Vagina (tissue), 2 donors: ENCODE measurements around the gene ZMYND8. TPM values are rescaled to one million over a fixed set of nuclear protein-coding genes. Genes with fewer than 3 reads are reported as not detected.
"Not testable (repeated sequence)": the region's sequence is repeated elsewhere in the genome, so short reads cannot be mapped to it uniquely, and the experiment has no call there.

Experiments used
- DNase-seq, 2 donors: peaks; one replicate each; pipeline ENCODE4 v3.0.0-alpha.2; 2017; ENCODE audit errors: extremely low spot score in 2 of 2
- H3K27ac ChIP-seq: fragments of 200-600 bp; sonication (generic); one replicate; pipeline ENCODE4 v1.5.1; 2019
- H3K27me3 ChIP-seq: fragments of 200-600 bp; sonication (generic); one replicate; pipeline ENCODE4 v1.5.1; 2019
- H3K36me3 ChIP-seq, 2 donors: fragments of 200-600 bp; sonication (generic); one replicate each; pipeline ENCODE4 v1.5.1; 2017 to 2019
- H3K4me1 ChIP-seq: fragments of 200-600 bp; sonication (generic); one replicate; pipeline ENCODE4 v1.5.1; 2019
- H3K4me3 ChIP-seq, 2 donors: fragments of 200-600 bp; sonication (generic); 1 replicate in 1 of 2; 2 replicates in 1 of 2; pipeline ENCODE4 v1.5.1; 2016 to 2019
- H3K9me3 ChIP-seq: fragments of 200-600 bp; sonication (generic); one replicate; pipeline ENCODE4 v1.5.1; 2019
- CTCF ChIP-seq, 3 experiments: fragments of 450-650 bp in 2 of 3; fragments of 200-600 bp in 1 of 3; sonication (generic) in 1 of 3; IDR thresholded peaks; one replicate each; pipeline ENCODE4 v1.5.1; 2017 to 2019; ENCODE audit warnings: antibody characterized with exemption in 3 of 3, mild to moderate bottlenecking in 2 of 3, moderate library complexity in 2 of 3
- POLR2A ChIP-seq, 2 donors: fragments of 450-650 bp; IDR thresholded peaks; one replicate each; pipeline ENCODE4 v1.6.1; 2017; ENCODE audit warnings: antibody characterized with exemption in 2 of 2, mild to moderate bottlenecking in 2 of 2, moderate library complexity in 2 of 2
- POLR2AphosphoS5 ChIP-seq, 2 donors: sonication (generic); formaldehyde crosslinking; IDR thresholded peaks; one replicate each; pipeline ENCODE4 v1.9.0; 2017; ENCODE audit warnings: antibody characterized with exemption in 2 of 2, mild to moderate bottlenecking in 2 of 2, low read depth in 1 of 2; ENCODE audit not compliant: insufficient read depth in 1 of 2
- intact Hi-C: fragments of 100-400 bp; cut with DNase I; formaldehyde crosslinking; loops from one replicate; pipeline ENCODE4 v1.15.1; 2023
- total RNA-seq: library from RNA; depleted of rRNA; stranded (reverse); fragments of >200 nt; gene quantifications from one replicate; pipeline ENCODE4 v1.2.3, GENCODE V29; 2016

The ZMYND8 gene
- total RNA-seq, 1 donor from 2014 or later: 91.1 TPM

DNA sequence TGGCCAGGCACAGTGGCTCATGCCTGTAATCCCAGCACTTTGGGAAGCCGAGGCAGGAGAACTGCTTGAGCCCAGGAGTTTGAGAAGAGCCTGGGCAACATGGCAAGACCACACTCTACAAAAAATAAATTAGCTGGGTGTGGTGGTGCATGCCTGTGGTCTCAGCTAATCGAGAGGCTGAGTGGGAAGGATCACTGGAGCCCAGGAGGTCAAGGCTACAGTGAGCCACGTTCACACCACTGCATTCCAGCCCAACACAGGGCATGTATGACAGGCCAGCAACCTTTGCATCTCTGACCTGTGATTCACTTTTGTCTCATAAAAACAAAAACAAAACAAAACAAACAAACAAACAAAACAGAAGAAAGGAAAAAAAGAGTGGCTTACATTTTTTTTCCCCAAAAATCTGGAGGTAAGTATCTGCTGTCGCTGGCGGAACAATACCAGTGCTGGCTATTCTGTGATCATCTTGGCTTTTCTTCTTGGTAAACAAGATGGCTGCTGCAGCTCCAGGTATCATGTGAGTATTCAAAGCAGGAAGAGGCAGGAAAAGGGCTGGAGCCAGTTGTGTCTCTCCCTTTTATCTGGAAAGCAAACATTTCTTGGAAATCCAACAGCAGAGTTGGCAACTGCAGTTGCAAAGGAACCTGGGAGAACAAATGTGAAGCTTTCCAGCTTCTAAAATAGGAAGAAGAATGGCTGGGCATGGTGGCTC is 40.4 kb upstream of the ZMYND8 start:
- intact Hi-C loops: no loop called here
- no peaks in the 10 kb centered on the region for H3K9me3 ChIP-seq
- H3K27ac ChIP-seq: no peak overlapping the region
- no peak for TF ChIP-seq CTCF (IDR thresholded peaks at IDR 0.05)
- TF ChIP-seq POLR2AphosphoS5 (IDR thresholded peaks at IDR 0.05; ENCODE audit: insufficient read depth in 1 of 2, low read depth in 1 of 2): no peak
- no peak for TF ChIP-seq POLR2A (IDR thresholded peaks at IDR 0.05)
- no peaks in the 10 kb centered on the region for H3K4me1 ChIP-seq
- H3K36me3 ChIP-seq: no peaks in the 10 kb centered on the region
- no peak overlapping the region for H3K4me3 ChIP-seq
- no peaks in the 10 kb centered on the region for H3K27me3 ChIP-seq
- no peak for DNase-seq

DNA sequence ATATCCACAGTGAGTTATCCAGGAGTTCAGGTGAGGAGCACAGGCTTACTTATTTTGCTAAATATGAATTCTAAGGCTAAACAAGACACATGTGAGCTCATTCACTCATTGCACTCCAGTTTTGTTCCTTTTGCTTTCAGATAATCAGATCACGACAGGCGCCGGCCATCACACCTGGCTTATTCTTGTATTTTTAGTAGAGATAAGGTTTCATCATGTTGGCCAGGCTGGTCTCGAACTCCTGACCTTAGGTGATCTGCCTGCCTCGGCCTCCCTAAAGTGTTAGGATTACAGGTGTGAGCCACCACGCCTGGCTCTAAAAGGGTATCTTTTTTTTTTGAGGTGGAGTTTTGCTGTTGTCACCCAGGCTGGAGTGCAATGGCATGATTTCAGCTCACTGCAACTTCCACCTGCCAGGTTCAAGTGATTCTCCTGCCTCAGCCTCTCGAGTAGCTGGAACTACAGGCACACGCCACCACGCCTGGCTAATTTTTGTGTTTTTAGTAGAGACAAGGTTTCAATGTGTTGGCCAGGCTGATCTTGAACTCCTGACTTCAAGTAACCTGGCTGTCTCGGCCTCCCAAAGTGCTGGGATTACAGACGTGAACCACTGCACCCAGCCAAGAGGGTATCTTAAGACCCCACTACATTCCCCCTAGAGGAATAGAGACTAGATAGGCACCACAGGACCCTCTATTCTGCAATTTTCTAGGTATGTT is 37.5 kb upstream of the ZMYND8 start:
- H3K9me3 ChIP-seq, H3K4me1 ChIP-seq, DNase-seq, H3K36me3 ChIP-seq, H3K27me3 ChIP-seq, H3K4me3 ChIP-seq, intact Hi-C loops, H3K27ac ChIP-seq: not testable (repeated sequence)

- TF ChIP-seq POLR2A (IDR thresholded peaks at IDR 0.05) (no peak), POLR2AphosphoS5 (IDR thresholded peaks at IDR 0.05; ENCODE audit: insufficient read depth in 1 of 2, low read depth in 1 of 2) (no peak), CTCF (IDR thresholded peaks at IDR 0.05) (no peak)
- Histone ChIP-seq H3K27me3 (no peaks in the 10 kb centered on the region), H3K27ac (peak overlapping the region; percentile 42), H3K4me1 (no peaks in the 10 kb centered on the region), H3K9me3 (no peaks in the 10 kb centered on the region), H3K36me3 (no peaks in the 10 kb centered on the region), H3K4me3 (no peak overlapping the region)
- intact Hi-C loops: no loop called here
- no peak for DNase-seq
Observed at GRCh38 chr20:47392721-47393073, 36.2 kb upstream of the ZMYND8 start.

DNA sequence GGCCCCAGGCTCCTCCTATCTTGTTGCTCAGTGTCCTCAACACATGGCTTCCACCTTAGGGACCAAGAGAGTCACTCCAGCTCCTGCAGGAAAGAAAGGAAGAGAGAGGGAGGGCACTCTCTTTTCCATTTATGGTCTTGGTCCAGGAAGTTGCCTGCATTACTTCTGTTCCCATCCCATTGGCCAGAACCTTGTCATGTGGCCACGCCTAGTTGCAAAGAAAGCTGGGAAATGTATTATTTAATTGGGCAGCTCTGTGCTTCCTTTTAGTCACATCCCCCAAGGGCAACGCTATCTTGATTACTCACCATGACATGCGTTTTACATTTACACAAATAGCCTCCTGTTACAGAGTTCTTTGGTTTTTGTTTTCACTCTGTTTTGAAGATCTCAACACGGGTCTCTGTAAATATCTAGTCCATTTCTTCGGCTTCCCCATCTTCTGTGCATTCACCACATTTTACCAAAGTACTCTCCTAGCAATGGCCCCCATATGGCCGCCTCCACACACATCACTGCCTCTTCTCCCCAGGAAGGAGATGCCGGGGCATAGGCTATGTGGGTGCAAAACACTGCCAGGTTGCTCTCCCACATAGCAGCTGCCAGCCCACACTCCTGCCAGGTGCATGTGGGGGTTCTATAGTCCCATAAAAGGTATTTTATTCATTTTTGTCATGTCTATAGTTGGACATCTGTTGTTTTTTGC is 35.7 kb upstream of the ZMYND8 start:
- intact Hi-C loops: no loop called here

More for the DNA sequence above, 35.7 kb upstream of the ZMYND8 start:
- TF ChIP-seq POLR2AphosphoS5 (IDR thresholded peaks at IDR 0.05; ENCODE audit: insufficient read depth in 1 of 2, low read depth in 1 of 2) (peak in 1 of 2 donors; percentile 74), CTCF (IDR thresholded peaks at IDR 0.05) (no peak), POLR2A (IDR thresholded peaks at IDR 0.05) (no peak)
- no peaks in the 10 kb centered on the region for H3K9me3 ChIP-seq
- no peak overlapping the region for H3K4me3 ChIP-seq
- H3K27ac ChIP-seq: peak overlapping the region; percentile 42
- DNase-seq: no peak
- no peaks in the 10 kb centered on the region for H3K4me1 ChIP-seq
- no peaks in the 10 kb centered on the region for H3K36me3 ChIP-seq
- no peaks in the 10 kb centered on the region for H3K27me3 ChIP-seq
